ENCODE results near the gene PXT1. TPM values are rescaled to one million over a fixed set of nuclear protein-coding genes. Genes with fewer than 3 reads are reported as not detected.

PXT1 gene
- total RNA-seq, 4 donors from 2014 or later, result not detected

GRCh38 chr6:36375644-36376155 lies 67.0 kb downstream of the PXT1 start:
- DNase-seq, result no peak
- TF ChIP-seq CTCF (IDR thresholded peaks at IDR 0.05) (no peak), POLR2A (IDR thresholded peaks at IDR 0.05) (no peak)
- Histone ChIP-seq H3K36me3 (no peaks in the 10 kb centered on the region), H3K9me3 (no peaks in the 10 kb centered on the region), H3K4me3 (no peak overlapping the region), H3K4me1 (no peaks in the 10 kb centered on the region), H3K27ac (no peak overlapping the region), H3K27me3 (no peaks in the 10 kb centered on the region)

- no peak overlapping the region for H3K27ac ChIP-seq
- TF ChIP-seq CTCF (IDR thresholded peaks at IDR 0.05), result no peak
- TF ChIP-seq POLR2A (IDR thresholded peaks at IDR 0.05), result no peak
Measured at GRCh38 chr6:36374972-36375371, 67.7 kb downstream of the PXT1 start.

GRCh38 chr6:36374194-36374593 lies 68.5 kb downstream of the PXT1 start:
- Histone ChIP-seq H3K9me3 (no peaks in the 10 kb centered on the region), H3K27me3 (no peaks in the 10 kb centered on the region), H3K36me3 (peaks cover 0 to under 1% (median 0%) of the 10 kb centered on the region in 3 donors), H3K4me1 (no peaks in the 10 kb centered on the region), H3K4me3 (no peak overlapping the region), H3K27ac (no peak overlapping the region)
- DNase-seq, result no peak
- TF ChIP-seq CTCF (IDR thresholded peaks at IDR 0.05), result no peak
- TF ChIP-seq POLR2A (IDR thresholded peaks at IDR 0.05), result no peak

More at GRCh38 chr6:36374972-36375371, 67.7 kb downstream of the PXT1 start:
- Histone ChIP-seq H3K4me3 (no peak overlapping the region), H3K4me1 (no peaks in the 10 kb centered on the region), H3K36me3 (no peaks in the 10 kb centered on the region), H3K27me3 (no peaks in the 10 kb centered on the region), H3K9me3 (no peaks in the 10 kb centered on the region)
- DNase-seq, result no peak

- H3K27me3 ChIP-seq, result no peaks in the 10 kb centered on the region
- no peak overlapping the region for H3K27ac ChIP-seq
- TF ChIP-seq POLR2A (IDR thresholded peaks at IDR 0.05), result no peak
- TF ChIP-seq CTCF (IDR thresholded peaks at IDR 0.05), result no peak
- peaks cover 0 to 7% (median 0%) of the 10 kb centered on the region in 3 donors for H3K36me3 ChIP-seq
- DNase-seq, result no peak
- H3K4me3 ChIP-seq, result no peak overlapping the region
- H3K9me3 ChIP-seq, result no peaks in the 10 kb centered on the region
- no peaks in the 10 kb centered on the region for H3K4me1 ChIP-seq
Measured at GRCh38 chr6:36373368-36374019, 69.2 kb downstream of the PXT1 start.

- no peak for TF ChIP-seq POLR2A (IDR thresholded peaks at IDR 0.05)
- no peak for TF ChIP-seq CTCF (IDR thresholded peaks at IDR 0.05)
- H3K9me3 ChIP-seq, result no peaks in the 10 kb centered on the region
Measured at GRCh38 chr6:36372088-36372487, 70.6 kb downstream of the PXT1 start.

More at GRCh38 chr6:36372088-36372487, 70.6 kb downstream of the PXT1 start:
- no peak for DNase-seq
- Histone ChIP-seq H3K27me3 (no peaks in the 10 kb centered on the region), H3K4me1 (no peaks in the 10 kb centered on the region), H3K27ac (no peak overlapping the region), H3K4me3 (no peak overlapping the region), H3K36me3 (peaks cover 0 to 8% (median 0%) of the 10 kb centered on the region in 3 donors)
